ENCODE measurements around the gene AHCYL2.
"Not testable (repeated sequence)": the region's sequence is repeated elsewhere in the genome, so short reads cannot be mapped to it uniquely, and the experiment has no call there.

Gene AHCYL2

GRCh38 chr7:129385598-129385997 is 160.8 kb downstream of the AHCYL2 start:
- no peak for DNase-seq

GRCh38 chr7:129386506-129386905 is 161.7 kb downstream of the AHCYL2 start:
- DNase-seq = no peak

DNA sequence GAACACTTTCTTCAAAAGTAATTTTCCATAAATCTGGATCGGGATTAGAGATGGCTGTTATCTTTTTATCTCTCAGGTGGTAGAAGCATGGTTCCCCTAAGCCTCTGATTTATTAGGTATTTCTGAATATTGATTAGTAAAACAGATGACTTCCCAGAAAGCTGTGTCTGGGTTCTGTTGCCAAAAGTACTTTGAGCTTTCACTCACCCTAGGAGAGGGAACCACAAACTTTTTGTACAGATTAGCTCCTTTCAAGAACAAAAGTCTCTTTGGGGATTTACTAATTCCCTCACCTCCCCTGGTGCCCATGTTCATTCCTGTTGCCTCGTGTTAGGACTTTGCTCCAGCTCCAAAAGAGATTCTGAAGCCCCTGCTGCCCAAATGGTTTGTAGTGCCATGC is 162.7 kb downstream of the AHCYL2 start:
- no peak for DNase-seq

GRCh38 chr7:129388333-129389098 is 163.7 kb downstream of the AHCYL2 start:
- no peak for DNase-seq

DNA sequence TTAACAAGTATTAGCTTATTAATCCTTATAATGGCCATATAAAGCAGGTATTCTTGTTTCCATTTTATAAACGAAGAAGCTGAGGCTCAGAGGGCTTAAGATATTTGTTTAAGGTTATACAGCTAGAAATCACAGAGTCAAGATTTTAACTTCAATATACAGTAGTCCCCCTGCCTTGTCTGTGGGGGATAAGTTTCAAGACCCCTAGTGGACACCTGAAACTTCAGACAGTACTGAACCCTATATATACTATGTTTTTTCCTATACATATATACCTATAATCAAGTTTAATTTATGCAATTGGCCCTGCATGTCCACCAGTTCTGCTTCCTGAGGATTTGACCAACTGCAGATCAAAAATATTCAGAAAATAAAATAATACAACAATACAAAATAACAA is 165.0 kb downstream of the AHCYL2 start:
- DNase-seq = no peak

DNA sequence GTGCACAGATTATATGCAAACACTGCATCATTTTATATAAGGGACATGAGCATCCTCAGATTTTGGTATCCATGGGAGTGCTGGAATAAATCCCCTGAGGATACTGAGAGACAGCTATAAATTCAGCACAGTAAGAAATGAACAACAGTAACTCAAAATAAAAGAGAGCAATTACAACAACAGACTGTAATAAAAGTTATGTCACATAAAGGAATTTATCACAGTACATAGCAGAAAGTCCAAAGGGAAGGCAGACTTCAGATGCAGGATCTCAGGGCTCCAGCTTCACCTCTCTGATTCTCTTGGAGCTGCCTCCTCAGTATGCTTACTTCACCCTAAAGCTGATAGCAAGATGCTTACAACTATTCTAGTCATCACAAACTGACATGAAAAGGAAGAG is 165.5 kb downstream of the AHCYL2 start:
- no peak for DNase-seq

DNA sequence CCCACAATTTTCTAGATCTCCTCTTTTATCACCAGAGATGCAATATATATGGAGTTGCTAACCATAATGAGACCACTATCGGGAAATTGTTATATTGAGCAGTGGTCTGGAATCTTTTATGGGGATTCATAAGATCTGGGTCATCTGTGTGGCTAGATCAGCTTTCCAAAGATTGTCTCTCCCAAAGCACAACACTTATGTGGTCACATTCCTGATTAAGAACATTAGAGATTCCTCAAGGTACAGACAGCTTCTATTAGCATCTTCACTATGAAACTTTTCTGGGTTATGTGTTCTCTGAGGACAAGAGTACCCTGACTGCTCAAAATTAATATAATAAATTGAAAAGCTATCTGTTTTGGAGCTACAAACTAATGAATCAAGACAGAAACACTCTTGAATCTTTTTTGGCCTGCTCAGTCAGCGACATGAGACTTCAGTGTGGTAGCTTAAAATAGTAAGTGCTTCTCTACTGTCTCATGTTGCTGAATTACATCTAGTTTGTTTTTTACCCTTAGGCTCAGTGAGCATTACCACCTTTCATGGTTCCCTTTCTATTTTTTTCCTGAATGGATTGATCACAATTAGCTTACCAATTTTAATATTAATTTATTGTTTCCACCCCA is 166.8 kb downstream of the AHCYL2 start:
- DNase-seq = no peak

DNA sequence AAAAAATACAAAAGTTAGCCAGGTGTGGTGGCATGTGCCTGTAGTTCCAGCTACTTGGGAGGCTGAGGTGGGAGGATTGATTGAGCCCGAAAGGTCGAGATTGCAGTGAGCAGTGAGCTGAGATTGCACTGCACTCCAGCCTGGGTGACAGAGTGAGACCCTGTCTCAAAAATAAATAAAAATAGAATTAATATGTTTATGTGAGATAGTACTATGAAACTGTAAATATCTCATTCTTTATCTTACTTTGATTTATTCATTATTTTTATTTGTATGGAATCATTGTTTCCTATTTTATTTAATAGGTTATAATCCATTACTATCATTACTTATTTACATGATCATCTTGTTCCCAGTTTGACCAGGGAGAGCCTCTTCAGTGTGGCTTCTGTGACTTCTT is 168.4 kb downstream of the AHCYL2 start:
- DNase-seq = no peak

GRCh38 chr7:129394101-129394500 is 169.3 kb downstream of the AHCYL2 start:
- DNase-seq = no peak

- no peak for DNase-seq
These were observed 170.4 kb downstream of the AHCYL2 start for GRCh38 chr7:129394982-129395914.

DNA sequence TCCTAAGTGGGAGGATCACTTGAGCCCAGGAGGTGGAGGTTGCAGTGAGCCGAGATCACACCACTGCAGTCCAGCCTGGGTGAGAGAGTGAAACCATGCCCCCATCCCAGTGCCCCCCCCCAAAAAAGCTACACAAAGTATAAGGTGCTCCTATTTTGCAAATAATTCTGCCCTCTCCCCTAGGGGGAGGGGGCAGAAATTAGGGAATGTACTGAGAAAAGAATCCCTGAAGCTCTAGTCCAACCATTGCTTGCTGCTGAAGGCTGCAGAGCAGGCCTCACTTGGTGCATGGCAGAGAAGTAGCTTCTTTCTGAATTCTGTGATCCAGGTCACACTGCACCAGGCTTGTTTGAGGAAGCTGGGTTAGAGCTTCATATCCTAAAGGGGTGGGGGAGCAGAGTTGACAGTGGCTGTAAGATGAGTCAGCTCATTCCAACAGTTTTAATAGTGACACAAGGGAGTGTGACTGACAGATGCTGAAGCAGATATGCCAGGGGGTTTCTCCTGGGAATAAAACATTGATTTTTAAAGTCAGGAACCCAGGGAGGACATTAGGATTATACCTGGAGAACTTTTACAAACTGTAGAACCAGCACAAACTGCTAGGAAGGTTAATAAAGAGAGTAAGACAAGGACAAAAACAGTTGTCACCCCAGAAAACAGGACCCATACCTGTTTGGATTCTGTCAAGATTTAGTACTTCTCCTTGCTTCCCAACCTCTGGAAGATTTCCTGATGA is 176.6 kb downstream of the AHCYL2 start:
- no peak for DNase-seq

DNA sequence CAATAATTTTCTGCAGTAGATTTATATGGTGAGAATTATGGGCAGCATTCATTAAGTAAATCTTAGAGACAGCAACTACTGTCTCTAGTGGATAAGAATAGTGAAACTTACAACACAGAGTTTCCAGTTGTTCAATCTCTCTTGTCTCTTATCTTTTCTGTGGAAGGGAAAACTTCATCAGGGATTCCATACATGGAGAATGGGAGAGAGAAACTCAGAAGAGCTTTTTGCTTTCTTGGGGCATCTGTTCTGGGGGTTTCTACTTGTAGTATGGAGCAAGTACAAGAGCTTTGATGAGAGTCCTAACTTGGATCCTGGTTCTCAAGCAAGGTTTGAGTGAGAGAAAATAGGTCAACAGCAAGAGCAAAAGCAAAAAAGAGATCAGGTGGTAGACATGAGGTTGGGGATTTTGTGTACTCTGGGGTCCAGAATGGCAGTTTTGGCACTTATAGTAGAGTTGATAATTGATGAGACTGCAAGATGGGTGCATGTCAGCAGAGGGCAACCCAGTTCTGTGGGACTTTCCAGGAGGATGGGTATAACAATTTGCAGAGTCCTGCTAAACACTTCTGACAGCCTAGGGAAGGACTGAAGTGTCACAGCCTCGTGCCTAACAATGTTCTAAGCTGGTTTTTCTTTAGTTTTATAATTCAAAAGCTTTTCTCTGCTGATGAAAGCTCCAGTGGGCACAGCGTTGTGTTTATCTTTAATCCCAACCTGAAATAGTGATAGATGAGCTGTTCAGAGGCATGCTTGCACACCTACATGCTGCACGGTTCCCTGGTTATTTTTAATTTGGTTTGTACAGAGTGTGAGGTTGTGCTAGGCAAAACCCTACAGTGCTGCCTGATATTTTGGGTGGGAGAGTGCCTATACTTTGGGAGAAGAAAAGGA is 177.4 kb downstream of the AHCYL2 start:
- DNase-seq = no peak

GRCh38 chr7:129405527-129405926 is 180.7 kb downstream of the AHCYL2 start:
- DNase-seq = no peak

DNA sequence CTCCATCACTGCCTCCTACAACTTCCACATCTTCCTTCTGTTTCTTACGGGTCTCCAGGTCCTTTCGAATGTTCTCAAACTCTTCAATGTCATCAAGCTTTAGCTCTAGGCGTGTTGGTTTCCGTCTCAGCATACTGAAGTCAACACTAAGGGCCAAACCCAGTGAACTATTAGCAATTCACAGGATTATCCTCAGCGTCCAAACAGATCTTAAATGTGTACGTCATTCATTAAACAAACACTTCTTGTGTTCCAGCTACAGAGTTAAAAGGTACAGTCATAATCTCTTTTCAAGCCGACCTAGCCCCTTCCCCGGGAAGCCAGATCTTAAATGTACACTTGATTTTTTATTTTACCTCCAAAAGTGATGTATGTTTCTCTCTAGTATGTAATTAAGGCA is 185.4 kb downstream of the AHCYL2 start:
- DNase-seq = not testable (repeated sequence)

GRCh38 chr7:129412501-129412900 is 187.7 kb downstream of the AHCYL2 start:
- DNase-seq = no peak

DNA sequence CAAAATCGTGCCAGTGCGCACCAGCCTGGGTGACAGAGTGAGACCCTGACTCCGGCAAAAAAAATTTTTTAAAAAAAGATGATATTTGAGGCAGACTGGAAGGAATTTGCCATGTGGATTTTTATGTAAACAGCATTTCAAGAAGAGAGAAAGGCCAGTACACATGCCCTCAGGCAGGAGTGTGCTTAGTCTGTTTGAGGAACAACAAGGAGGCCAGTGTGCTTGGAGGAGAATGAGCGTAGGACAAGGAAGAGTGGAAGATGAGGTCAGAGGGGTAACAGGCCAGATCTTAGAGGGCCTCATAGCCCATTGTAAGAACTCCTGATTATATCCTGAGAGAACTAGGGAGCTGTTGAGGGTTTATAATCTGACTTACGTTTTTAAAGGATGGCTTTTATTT is 192.2 kb downstream of the AHCYL2 start:
- DNase-seq = no peak

GRCh38 chr7:129421717-129422250 is 197.0 kb downstream of the AHCYL2 start:
- no peak for DNase-seq

GRCh38 chr7:129422727-129423126 is 197.9 kb downstream of the AHCYL2 start:
- DNase-seq = no peak

DNA sequence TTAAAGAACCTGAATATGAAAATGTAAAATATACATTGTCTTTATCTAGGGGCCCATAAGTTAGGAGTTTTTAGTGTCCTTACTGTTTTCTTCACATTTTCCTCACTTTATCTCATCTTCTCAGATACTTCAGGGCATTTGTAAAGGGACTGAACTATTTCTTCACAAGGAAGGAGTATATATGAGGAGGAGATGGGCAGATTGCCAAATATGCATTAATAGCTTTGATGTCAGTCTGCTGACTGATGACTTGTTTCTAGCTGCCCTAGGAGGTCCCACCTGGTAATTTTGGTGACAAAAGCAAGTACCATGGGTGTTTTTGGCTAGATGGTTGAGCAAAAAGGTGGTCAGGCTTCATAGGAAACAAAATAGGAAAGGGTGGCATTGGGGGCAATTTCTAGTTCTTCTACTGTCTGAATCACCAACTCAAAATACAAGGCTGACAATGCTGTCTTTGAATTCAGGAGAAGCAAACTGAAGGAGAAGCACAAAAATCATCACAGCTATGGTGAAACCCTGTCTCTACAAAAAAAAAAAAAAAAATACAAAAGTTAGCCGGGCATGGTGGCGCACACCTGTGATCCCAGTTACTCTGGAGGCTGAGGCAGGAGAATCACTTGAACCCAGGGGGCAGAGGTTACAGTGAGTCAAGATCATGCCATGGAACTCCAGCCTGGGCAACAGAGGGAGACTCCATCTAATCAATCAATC is 199.0 kb downstream of the AHCYL2 start:
- DNase-seq = no peak

DNA sequence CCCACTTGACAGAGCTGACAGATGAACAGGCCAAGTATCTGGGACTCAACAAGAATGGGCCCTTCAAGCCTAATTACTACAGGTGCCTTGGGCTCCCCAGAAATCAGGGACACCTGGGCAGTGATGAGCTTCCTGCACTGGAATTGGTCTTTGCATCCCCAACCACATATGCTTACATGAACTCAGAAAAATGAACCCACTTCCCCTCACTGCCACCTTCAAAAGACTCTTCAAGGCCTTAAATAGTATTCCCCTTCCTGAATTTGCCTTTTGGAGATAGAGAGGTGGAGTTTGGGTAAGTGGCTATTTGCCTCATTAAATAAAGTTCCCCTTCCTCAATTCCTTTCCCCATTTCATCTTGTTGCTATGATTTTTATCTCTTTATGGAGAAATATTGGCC is 201.7 kb downstream of the AHCYL2 start:
- DNase-seq = no peak

DNA sequence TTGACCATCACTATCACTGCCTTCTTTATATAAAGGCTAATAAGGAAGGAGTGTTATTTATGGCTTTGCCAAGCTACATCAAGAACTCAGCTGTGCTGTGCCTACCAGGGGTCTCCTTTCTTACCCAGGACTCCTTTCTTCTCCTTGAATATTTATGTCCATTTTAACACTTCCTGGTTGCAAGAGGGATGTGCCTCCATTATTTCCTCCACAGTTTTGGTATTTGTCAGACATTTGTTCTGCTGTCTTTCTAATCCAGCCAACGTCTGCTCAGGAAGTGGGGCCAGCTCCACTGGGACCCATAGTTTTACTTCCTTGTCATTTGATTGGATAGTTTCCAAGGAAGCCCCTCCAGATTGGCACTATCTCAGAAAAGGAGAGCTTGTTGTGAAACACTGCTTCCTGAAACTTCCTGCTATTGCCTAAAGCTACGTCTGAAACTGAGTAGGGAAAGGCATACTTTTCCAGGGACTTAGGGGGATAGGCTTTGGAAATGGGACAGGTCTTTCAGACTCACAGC is 202.8 kb downstream of the AHCYL2 start:
- no peak for DNase-seq
